HG02610 (cell line): ENCODE results near the gene PHYHIPL.

Experiments used
- ATAC-seq: cut with Tn5 transposase; IDR thresholded peaks from one replicate; pipeline ENCODE4 v1.9.1; 2021; ENCODE audit warnings: mild to moderate bottlenecking, moderate library complexity; ENCODE audit not compliant: unreplicated experiment

The PHYHIPL gene

GRCh38 chr10:59176241-59177030 is at the start of gene PHYHIPL:
PHYHIPL (plus strand) TSS chr10:59176643; CDS start chr10:59176854, 211 bp downstream.
- no peak for ATAC-seq

DNA sequence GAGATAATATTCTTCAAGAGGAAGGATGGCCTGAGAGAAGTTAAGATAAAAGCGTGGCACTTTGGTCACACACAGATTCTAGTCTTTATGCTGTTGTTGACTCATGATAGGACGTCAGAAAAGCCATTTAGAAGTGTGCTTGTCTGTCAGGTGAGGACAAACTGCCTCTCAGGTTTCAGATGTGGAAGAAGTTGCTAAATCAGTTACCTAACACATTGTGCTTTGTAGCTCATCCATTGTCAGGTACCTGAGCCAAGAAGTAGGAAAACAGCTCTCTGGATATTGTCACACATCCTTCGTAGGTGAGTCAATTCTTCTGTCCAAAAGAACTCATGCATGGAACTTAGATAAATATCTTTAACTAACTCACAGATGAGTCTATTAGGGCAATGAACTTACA is 49.5 kb upstream of the PHYHIPL start:
- ATAC-seq, result no peak

DNA sequence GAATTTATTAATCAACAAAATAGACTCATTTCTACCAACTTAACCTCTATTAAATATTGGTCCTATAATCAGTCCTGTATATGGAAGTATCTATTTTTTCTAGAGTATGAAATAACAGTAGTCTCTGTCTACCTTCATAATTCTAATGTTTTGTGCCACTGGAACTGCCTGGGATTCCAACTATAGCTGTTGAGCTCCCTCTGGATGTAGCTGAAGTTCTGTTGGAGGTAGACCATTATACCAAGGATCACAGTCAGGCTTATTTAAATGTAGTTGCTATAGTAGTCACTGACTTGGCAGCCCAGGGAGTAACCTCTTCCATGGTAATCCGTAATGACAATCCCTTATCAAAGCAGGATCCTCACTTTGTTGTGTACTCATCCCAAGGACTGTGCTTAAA is 48.5 kb upstream of the PHYHIPL start:
- ATAC-seq, result no peak

GRCh38 chr10:59129867-59130266 is 46.6 kb upstream of the PHYHIPL start:
- ATAC-seq, result no peak

DNA sequence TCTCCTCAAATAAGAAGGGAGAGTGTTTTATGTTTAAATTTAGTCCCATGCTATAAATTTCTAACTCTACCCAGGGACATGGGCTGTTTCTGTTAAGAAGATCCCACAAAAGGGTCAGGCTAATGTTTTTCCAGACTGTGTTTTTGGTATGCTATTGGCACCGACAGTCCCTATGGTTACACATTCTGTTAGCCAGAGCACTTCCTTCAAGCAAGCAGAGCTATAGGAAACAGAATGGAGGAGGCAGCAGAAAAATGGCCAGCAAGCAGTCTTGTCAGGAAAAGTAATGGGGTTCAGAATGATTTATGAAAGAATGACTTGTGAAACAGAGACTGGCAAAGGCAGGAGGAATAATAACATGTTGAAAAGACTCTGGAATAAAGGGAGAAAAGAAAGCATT is 44.8 kb upstream of the PHYHIPL start:
- ATAC-seq, result no peak

DNA sequence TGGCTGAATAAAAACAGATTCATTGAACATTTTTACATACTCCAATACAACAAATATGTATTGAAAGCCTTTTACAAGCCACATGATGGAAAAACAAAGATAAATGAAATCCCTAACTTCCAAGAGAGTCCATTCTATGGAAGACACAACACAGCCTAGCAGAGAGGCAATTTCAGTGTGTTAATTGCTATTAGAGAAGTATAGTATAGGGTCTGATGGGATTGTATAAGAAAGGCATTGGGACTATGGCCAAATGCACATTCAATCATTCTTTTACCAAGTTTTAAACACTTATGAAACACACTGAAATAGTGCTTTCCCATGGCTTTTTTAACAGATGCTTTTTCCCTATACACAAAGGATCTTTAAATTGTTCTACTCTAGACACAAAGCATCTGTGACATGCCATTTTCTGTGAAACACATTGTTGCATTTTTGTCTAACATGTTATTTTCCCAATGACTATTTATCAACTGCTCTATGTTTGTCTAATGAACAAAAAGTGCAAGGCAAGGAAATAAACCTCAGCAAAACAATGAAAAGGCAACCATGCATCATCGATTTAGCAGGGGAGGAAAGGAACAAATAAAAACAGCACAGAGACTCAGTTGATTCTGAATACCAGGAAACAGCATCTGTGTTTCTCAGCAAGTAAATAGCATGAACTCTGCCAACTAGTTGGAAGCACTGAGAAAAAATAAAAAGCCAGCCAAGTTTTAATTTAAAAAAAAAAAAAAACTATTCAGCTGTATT is 42.4 kb upstream of the PHYHIPL start:
- ATAC-seq, result no peak

GRCh38 chr10:59134785-59135184 is 41.7 kb upstream of the PHYHIPL start:
- ATAC-seq, result no peak

DNA sequence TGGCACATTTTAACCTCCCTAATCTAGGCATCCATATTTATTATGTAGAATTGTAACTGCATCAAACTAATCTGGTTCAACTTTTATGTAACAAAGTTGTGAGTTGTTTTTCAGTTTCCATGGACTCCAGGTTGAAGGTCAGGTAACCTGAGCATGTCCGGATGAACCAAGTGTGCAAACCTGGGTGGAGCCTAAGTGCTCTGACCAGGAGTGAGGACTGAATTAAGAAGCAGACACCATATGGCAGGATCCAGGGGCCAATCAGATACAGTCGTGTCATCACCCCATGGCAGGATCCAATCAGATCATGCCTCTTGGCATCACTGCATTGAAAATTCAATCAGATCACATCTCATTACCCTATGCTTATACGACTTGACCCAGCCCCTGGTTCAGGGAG is 41.2 kb upstream of the PHYHIPL start:
- ATAC-seq, result no peak

DNA sequence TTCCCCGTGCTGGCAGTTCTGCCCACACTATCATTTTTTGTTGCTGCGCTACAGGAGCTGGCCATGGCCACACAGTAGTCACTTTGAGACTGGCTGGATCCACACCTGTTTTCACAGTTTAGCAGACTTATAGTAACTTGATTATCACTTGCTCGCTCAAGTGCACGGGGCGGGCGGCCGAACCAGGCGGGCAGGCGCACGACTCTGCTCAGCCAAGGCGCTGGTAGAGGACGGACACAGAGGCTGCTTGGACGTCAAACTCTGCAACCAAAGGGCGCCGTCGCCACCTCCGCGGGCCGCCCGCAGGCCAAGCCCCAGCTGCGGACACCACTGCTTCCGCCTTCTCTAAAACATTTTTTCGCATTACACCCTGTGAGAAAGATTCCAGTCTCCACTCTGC is 38.4 kb upstream of the PHYHIPL start:
- no peak for ATAC-seq

GRCh38 chr10:59143544-59143943 is 32.9 kb upstream of the PHYHIPL start:
- no peak for ATAC-seq

GRCh38 chr10:59148701-59149100 is 27.7 kb upstream of the PHYHIPL start:
- no peak for ATAC-seq

DNA sequence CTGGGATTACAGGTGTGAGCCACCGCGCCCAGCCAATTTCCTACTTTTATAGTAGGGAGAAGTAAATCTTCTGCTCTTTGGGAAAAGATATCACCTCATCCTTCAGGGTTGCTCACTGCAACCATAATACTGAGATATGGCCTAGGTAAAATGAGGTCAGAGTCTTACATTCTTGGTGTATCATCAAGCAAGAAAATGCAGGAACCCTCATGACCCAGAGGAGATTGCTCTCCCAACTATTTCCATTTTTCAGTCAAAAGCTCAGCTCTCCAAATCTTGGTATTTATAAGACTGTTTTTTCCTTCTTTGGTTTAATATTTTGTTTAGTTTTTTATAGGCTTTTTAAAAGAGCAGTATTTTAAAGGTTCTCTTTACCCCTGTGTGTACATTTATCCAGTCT is 20.9 kb upstream of the PHYHIPL start:
- ATAC-seq, result no peak

DNA sequence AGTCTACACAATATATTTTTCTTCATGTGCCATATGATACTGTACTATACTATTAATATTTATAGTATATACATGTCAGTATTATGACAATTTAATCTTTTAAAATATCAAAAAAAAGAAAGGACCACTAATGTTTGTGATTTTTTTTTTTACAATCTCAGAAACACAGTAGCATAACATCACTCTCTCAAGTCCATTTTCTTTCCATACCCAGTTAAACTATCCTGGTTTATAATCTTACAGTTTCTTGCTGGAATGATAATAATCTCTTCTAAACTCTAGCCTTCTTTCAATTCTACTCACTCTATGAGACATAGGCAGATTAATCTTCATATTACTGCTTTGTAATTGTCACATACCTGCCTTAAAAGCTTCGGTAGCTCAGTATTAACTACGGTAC is 8.9 kb upstream of the PHYHIPL start:
- ATAC-seq, result no peak

- no peak for ATAC-seq
Measured at GRCh38 chr10:59172567-59172966, 3.9 kb upstream of the PHYHIPL start.

DNA sequence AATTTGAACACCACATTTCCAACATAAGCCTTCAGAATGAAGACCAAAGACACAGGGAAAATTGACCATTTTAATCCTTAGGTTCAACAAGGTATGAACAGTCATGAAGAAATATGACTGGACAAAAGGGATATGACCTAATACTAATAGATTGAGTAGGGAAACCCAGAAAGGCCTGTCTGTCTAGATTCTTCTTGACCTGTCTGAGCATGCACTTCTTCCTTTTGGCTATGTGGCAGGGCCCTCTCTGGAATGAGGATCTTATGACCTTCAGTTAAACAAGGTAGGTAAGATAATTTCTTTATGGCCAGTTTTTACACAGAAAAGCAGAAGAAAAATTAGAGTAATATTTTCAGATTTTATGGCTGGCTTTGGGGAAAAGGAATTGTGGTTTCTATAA is 3.0 kb upstream of the PHYHIPL start:
- ATAC-seq, result no peak

DNA sequence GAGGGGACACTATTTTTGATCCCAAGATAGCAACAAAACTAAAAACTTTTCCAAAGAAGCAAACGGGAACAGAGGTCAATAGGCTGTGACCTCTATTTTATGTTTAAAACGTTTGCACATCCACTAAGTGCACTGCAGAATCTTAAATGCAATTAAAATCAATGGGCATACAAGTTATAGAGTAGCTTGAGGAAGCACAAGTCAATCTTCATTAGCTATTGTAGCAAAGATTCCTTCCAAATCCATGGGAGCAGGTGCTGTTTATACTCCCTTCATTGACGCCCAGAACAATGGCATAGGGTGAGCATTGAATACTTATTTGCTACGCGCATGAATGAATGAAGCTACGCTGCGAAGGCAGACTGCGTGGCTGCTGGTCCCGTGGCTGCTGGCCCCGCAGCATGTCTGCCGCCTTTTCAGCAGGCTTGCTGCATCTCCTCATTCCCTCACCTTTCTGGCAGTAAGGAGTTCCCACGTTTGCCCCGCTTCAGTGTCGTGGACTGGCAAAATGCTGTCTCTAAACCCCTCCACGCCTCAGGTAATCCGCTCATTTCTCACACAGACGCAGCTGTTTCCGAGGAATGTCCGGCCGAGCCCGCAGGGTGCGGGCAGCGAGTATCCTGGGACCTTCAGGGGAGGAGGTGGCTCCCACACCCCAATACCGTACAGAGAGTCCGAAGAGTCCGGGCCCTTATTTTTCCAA is 754 bp upstream of the PHYHIPL start:
- no peak for ATAC-seq

- ATAC-seq, result no peak
Measured at GRCh38 chr10:59177031-59177797, 771 bp downstream of the PHYHIPL start.

GRCh38 chr10:59177836-59178235 is 1.4 kb downstream of the PHYHIPL start:
- no peak for ATAC-seq

- ATAC-seq, result no peak
Measured at GRCh38 chr10:59179068-59179467, 2.6 kb downstream of the PHYHIPL start.

- ATAC-seq, result no peak
Measured at GRCh38 chr10:59180689-59181270, 4.3 kb downstream of the PHYHIPL start.

DNA sequence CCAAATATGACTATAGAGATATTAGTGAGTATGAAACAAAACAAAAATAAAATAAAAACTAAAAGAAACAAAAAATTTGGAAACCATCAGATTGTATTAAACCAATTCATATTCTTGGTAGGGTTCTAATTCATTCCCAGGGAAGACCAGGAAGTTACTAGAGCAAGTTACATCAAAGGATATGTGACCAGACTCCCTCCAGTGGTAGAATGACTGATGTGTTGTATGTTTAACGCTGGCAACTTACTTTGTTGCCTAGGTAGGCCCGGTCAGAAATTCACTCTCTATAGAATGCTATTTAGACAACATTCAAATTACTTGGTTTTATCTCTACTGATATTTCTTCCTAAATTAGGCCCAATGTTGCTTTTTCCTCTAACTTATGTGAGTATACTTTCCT is 5.2 kb downstream of the PHYHIPL start:
- peak; percentile 60 for ATAC-seq
